Mucosa of descending colon (tissue), 3 donors: Measurements from ENCODE around the gene SUSD3. TPM values are rescaled to one million over a fixed set of nuclear protein-coding genes. Genes with fewer than 3 reads are reported as not detected.

Experiments used
- ATAC-seq: fragments of 200-7000 bp; cut with Tn5 transposase; one replicate; pipeline ENCODE4 v1.9.1; 2020; ENCODE audit warnings: mild to moderate bottlenecking, moderate library complexity
- DNase-seq, 3 donors: peaks; one replicate each; pipeline ENCODE4 v3.0.0-alpha.2; 2020
- H3K36me3 ChIP-seq: fragments of 200-600 bp; one replicate; pipeline ENCODE4 v1.8.0; 2021; ENCODE audit warnings: low read depth, mild to moderate bottlenecking
- H3K4me1 ChIP-seq: fragments of 200-600 bp; one replicate; pipeline ENCODE4 v1.8.0; 2021; ENCODE audit warnings: low read depth, mild to moderate bottlenecking
- H3K4me3 ChIP-seq: fragments of 200-600 bp; one replicate; pipeline ENCODE4 v1.8.0; 2021; ENCODE audit warnings: mild to moderate bottlenecking
- H3K9me3 ChIP-seq: fragments of 200-600 bp; one replicate; pipeline ENCODE4 v1.8.0; 2021; ENCODE audit warnings: mild to moderate bottlenecking
- CTCF ChIP-seq: fragments of 200-600 bp; IDR thresholded peaks from one replicate; pipeline ENCODE4 v1.8.0; 2022; ENCODE audit warnings: antibody characterized with exemption, mild to moderate bottlenecking
- intact Hi-C, 2 donors: fragments of 100-400 bp; cut with DNase I in 1 of 2; cut with micrococcal nuclease in 1 of 2; formaldehyde crosslinking; loops; one replicate each; pipeline versions ENCODE4 v1.11.0 to v1.11.1; 2022; cut with DNase I, micrococcal nuclease
- total RNA-seq, 3 donors: library from RNA; stranded (reverse); fragmentation: NEBNext Ultra II Directional in 2 of 3; extraction: Animal tissue kit (Norgen Biotek cat#: 25700) in 2 of 3; gene quantifications; one replicate each; pipeline versions ENCODE4 v1.2.1 to v1.2.4, GENCODE V29; 2021 to 2023
- donor health status: DM: no; HTN: no; CAD: no; lungs with moderate emphysema.
- donor health status: DM: no; HTN: no; CAD: no.
- donor health status: DM: no; HTN: yes; CAD: no.

Gene SUSD3
- total RNA-seq, 3 donors from 2014 or later, result 1.2 to 2.5 (median 1.8) TPM

GRCh38 chr9:93129691-93130500, 71.4 kb downstream of the SUSD3 start:
- Histone ChIP-seq H3K9me3 (no peaks in the 10 kb centered on the region), H3K4me1 (peaks cover 20% of the 10 kb centered on the region), H3K36me3 (no peaks in the 10 kb centered on the region), H3K4me3 (no peak overlapping the region)
- intact Hi-C loops, result no loop called here
- no peak for TF ChIP-seq CTCF
- ATAC-seq (no peak), DNase-seq (peak in 1 of 3 donors; percentile 29)

- no peaks in the 10 kb centered on the region for H3K9me3 ChIP-seq
- DNase-seq (peak; percentile 35 to 71 (median 51)), ATAC-seq (no peak)
- no peak overlapping the region for H3K4me3 ChIP-seq
- H3K4me1 ChIP-seq, result peaks cover 29% of the 10 kb centered on the region
- TF ChIP-seq CTCF, result no peak
- intact Hi-C loops, result no loop called here
- no peaks in the 10 kb centered on the region for H3K36me3 ChIP-seq
Measured at GRCh38 chr9:93130861-93131481, 72.5 kb downstream of the SUSD3 start.

- ATAC-seq, result no peak
- H3K9me3 ChIP-seq, result no peaks in the 10 kb centered on the region
- peaks cover 29% of the 10 kb centered on the region for H3K4me1 ChIP-seq
- no peak overlapping the region for H3K4me3 ChIP-seq
- DNase-seq, result no peak
- no peaks in the 10 kb centered on the region for H3K36me3 ChIP-seq
- intact Hi-C loops, result no loop called here
- no peak for TF ChIP-seq CTCF
Measured at GRCh38 chr9:93131599-93132286, 73.2 kb downstream of the SUSD3 start.

- peak; percentile 2 for ATAC-seq
- intact Hi-C loops, result no loop called here
- Histone ChIP-seq H3K36me3 (no peaks in the 10 kb centered on the region), H3K9me3 (no peaks in the 10 kb centered on the region), H3K4me3 (no peak overlapping the region), H3K4me1 (peaks cover 29% of the 10 kb centered on the region)
- no peak for TF ChIP-seq CTCF
- peak; percentile 69 to 76 (median 72) for DNase-seq
Measured at GRCh38 chr9:93132287-93132927, 73.9 kb downstream of the SUSD3 start.

- Histone ChIP-seq H3K9me3 (no peaks in the 10 kb centered on the region), H3K4me3 (peak overlapping the region; percentile 47), H3K36me3 (no peaks in the 10 kb centered on the region), H3K4me1 (peaks cover 29% of the 10 kb centered on the region)
- TF ChIP-seq CTCF, result no peak
- ATAC-seq (peak; percentile 1), DNase-seq (peak; percentile 44 to 70 (median 59))
- intact Hi-C loops, result no loop called here
Measured at GRCh38 chr9:93132946-93133680, 74.6 kb downstream of the SUSD3 start.
